GM18526 (cell line): ENCODE results near the gene LRP1B.

Source experiments
- POLR2A ChIP-seq: IDR thresholded peaks from 3 replicates; pipeline ENCODE4 v1.6.1; 2011; ENCODE audit not compliant: insufficient read length; ENCODE audit errors: extremely low read depth

LRP1B gene

DNA sequence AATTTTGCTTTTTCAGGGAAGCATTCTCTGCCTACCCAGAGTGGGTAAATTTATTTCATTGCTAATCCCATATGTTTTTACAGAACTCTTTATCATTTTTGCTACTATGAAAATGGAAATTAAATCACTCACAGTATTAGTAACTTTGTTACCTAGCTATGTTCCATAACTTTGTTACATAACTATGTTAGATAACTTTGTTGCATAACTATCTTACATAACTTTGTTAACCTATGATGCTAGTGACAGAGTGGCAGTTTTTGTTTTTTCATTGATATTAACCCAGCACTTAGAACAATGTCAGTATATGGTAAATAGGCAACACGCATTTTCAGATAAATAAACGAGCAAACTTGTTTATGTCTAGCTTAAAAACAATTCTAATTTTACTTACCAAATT, 286.6 kb downstream of the LRP1B start:
- no peak for TF ChIP-seq POLR2A

DNA sequence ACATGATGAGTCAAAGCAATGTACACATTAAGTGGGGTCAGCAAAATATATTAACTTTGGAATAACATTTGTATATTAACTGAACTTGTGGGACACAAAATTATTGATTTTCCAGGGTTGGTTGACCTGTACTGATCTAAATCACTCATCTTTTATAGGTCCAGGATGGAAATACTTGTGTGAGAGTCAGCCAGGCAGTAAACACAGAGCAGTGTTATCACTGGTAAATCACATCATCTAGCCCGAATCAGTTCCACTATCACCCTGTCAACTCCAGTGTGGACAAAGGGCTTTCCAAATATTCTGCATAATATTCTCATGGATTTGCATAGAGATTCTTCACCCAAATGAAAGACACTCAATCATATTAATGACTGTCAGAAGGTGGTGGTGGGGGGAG, 295.7 kb downstream of the LRP1B start:
- no peak for TF ChIP-seq POLR2A

DNA sequence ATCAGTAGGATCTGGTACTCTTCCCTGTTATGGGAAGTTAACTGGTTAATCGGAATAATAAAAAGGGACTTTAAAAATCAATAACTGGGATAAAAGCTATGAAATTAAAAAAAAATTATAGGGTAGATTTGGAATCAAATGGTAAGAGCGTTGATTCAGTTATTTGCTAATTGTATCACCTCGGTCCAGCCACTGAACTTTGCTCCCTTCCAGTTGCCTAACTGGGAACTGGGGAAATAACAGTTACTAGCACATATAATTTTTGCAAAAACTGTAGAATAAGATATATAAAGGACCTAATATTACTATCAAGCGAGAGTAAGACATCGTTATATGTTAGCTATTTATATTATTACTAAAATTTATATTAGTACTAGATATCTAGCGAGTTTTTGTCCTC, 302.1 kb downstream of the LRP1B start:
- TF ChIP-seq POLR2A: no peak

DNA sequence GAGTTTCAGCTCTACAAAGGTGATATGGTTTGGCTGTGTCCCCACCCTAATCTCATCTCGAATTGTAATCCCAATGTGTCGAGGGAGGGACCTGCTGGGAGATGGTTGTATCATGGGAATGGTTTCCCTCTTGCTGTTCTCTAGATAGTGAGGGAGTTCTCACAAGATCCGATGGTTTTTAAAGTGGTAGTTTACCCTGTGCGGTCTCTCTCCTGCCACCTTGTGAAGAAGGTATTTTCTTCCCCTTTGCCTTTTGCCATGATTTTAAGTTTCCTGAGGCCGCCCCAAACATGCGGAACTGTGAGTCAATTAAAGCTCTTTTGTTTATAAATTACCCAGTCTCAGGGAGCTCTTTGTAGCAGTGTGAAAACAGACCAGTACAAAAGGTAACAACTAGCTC, 306.0 kb downstream of the LRP1B start:
- TF ChIP-seq POLR2A: no peak

DNA sequence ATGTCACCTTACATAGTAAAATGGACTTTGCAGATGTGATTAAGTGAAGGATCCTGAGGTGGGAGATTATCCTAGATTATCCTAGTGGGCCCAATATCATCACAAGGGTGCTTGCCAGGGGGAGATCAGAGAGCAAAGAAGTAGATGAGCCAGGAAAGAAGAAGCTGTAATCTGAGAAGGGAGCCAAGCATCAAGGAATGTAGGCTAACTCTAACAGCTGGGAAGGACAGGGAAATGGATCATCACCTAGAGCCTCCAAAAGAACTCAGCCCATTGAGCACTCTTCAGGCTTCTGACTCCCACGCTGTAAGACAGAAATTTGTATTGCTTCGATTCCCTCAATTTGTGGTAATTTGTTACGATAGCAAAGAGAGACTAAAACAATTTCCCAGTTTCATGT, 309.9 kb downstream of the LRP1B start:
- TF ChIP-seq POLR2A: no peak

DNA sequence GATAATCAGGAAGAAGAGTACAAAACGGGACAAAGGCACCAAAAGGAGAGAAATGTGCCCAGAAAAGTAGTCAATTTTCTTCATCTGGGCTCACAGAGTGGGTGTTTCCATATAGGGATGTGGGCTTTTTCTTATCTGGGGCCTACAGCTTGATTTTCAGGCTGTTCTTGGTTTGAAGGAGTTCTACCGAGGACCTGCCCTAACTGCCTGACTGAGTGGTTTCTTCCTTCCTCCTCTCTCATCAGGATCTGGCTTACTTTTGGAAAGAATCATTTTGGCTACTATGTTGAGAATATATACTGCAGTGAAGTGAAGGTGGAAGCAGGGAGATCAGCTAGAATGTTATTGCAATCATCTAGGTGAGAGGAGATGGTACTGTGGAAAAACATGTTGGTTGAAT, 316.7 kb downstream of the LRP1B start:
- TF ChIP-seq POLR2A: no peak

DNA sequence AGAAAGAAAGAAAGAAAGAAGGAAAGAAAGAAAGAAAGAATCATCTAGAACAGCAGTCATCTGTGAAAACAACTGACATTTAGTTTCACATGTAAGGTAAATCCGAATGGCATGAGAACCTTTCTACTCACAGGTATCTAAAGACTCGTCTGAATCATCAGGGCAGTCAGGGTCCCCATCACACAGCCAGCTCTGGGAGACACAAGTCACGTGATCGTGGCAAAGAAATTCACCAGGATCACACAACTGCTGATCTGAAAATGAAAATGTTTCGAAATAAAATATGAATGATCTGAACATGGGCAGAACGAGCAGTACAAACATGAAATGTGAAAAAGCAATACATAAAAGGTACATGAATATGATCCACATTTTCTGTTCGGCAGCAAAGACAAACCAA, 320.7 kb downstream of the LRP1B start:
- TF ChIP-seq POLR2A: no peak

DNA sequence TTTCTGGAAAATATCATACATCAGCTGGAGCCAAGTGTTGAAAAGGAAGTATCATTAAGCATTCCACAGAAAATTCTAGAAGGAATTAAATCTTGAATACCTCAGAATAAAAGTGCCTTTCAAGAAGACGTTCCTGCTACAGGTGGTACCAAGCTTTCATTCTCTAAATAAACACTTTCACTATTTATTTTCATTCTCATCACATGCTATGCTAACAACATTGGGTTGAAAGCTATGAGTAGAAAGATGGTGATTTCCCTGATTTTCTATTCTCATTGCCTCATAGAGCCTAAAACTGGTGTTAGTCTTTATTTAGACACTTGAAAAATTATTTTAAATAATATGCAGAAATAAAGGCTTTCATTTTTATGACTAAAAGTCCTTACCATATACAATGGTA, 324.7 kb downstream of the LRP1B start:
- no peak for TF ChIP-seq POLR2A

DNA sequence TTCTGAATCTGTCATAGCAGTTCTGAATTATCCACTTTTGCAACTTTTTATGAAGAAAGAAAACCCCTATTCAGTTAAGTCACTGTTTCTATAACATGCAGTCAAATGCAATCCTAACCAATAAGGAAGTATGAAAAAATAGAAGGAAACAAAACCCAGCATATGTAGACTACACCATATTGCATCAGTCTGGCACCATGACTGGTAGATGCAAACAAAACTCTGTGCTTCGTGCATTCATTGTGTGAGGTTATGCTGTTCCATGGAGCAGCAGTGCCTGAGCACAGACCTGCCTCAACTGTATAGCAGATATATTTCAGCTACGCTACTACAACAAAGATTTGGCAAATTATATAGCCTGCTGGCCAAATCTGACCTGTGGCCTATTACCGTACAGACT, 325.5 kb downstream of the LRP1B start:
- no peak for TF ChIP-seq POLR2A

DNA sequence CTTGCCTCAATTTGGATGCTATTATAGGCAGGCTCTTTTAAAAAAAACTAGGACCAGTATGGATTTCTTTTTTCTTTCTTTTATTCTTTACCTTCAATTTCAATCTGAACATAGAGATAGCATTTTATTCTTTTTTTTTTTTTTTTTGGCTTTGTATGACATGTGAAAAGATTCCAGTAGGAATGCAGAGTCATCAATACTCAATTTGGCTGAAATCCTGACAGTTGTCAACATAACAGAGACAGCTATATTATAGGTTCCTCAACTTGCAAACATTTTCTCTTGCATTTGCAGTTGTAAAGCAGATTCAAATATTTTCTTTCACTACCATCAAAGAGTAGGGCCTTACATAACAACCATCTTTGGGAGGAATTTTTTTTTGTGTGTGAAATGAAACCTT, 334.4 kb downstream of the LRP1B start:
- TF ChIP-seq POLR2A: no peak

DNA sequence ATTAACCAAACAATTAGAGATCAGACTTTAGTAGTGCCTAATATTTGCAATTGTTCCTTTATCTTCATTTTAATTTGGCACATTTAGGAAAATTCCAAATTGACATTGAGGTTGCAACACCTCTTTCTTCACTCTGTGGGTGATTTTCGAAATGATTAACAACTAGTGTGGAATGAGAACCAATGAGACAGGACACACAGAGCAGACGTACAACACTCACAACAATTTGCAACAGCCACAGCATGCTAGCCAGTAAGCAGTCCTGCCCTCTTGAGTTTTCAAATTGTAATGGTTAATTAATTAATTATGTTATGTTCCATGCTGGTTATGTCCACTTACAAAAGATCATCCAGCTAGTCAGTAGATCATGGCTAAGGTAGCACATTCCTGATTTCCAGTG, 339.3 kb downstream of the LRP1B start:
- TF ChIP-seq POLR2A: no peak

DNA sequence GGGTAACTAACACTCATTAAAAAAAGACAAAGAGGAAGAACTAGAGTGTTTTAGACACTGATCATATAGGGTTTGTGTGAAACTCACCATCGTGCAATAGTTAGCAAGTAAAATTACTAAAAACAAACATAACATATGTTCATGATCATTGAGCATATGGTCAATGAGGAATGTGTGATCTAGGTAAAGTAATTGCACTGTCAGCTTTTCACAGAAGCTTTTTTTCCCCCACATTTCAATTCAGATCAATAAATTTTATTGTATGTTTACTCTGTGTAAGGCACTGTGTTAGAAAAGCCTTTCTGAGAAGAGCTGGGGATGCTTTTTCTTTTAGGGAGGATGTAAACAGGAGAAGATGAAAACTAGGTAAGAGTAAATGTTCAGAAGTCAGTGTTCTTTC, 348.2 kb downstream of the LRP1B start:
- TF ChIP-seq POLR2A: no peak

DNA sequence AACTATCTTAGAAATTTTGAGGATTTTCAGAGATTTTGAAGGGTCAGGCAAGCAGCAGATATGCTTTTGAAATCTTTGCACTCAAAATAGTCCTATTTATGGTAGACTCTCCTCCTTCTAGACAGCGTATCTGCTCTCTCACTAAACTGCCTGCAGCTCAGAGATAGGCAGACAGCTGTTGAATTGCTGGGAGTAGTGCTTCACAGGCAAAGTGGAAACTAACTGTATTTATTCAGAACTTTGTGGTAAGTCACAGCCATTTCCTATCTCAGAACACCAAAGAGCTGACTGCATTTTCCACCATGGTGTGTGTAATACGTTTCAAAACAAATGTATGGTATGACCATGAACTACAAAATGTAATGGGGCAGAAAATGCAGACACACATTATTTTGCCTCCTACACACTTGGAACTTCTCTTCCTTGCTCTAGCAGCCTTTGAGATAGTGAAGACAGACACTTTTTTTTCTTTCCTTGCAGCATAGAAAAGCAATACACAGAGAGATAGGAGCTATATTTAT, 352.4 kb downstream of the LRP1B start:
- TF ChIP-seq POLR2A: no peak

DNA sequence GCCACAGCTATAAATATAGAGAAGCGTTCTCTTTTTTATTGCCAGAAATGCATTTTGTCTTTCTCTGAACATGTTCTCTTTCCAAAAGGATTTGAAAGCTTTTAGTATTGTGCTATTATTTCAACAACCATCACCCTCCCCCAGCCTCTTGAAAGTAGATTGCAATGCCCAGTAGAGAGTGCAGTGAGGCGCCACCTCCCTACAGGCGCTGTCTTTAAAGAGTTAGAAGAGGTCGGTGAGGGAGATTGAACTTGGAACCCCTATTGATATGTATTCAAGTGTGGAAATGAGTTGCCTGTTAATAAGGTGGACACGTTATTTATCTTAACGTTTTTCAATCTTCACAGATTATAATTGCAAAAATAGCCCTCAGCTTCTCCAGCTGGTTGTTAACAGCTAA, 360.3 kb downstream of the LRP1B start:
- TF ChIP-seq POLR2A: no peak

DNA sequence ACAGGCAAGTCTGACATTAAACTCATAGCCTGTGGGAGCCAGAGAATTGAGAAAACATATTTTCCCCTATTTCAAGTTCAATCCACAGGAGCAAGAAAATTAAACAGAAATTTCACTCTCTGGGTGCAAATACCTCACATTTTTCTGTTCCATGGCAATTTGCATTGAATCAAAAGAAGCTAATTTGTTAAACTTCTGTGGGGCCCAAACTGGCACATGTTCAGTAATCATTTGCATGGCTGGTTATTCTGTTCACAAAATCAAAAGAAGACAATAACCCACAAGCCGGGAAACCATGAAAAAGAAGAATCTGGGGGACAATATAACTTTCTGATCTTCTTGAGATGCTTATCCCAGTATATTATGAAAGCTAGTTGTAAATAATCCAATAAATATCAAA, 363.1 kb downstream of the LRP1B start:
- no peak for TF ChIP-seq POLR2A

DNA sequence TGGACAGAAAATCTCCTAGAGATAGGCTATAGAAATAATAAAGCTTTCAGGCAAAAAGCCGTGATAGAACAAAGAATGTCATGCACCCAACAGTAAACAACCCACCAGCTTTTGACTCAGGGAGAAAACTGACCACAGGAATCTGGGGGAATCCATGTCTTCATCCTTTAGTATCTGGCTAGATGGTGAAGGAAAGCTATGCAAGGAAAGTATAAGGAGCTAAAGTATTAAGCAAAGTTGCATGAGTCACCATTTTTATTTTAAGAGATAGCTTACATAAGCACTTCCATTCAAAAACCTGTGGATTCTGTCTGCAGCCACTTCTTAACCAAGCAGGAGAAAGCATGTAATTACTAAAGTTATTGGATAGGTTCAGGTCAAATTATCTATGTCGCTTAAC, 363.8 kb downstream of the LRP1B start:
- no peak for TF ChIP-seq POLR2A

DNA sequence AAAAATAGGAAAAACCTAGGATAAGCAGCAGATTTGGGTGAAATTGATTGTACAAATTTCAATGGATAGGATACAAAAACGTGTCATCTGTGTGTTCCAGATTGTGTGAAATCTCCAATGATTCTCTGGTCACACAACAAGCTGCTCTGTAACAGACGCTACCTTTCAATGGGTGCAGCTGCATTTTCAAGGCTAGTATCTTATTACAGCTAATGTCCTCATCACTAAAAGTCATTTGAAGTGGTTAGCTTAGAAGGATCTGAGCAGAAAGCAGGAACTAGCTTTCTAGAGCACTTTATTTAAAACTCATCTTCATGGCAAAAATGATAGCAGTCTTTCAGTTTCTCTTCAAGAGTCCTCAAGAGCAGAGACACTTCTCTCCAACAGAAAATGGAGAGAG, 364.6 kb downstream of the LRP1B start:
- TF ChIP-seq POLR2A: no peak

DNA sequence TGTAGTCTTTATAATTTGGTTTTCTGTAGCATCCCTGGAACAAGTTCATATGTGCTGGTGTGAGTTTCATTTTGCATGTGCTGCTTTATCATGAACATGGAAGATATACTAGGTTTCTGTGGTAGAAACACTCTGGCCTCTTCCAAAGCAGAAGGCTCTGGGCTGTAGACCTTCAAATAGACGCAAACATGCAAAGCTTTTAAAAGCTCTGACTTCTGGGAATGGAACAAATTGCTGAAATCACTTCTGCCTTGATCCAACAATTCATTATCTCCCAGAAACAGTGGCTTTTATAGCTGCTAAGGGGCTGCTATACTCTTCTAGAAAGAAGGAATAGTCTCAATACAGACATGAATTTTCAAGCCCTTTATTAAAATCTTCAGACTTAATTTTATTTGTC, 382.2 kb downstream of the LRP1B start:
- TF ChIP-seq POLR2A: no peak
